NK-92 (cell line): ENCODE measurements around the gene LRRC25.

ENCODE experiments used
- DNase-seq: peaks from one replicate; lab custom pipeline; 2025; ENCODE audit not compliant: unreplicated experiment; lab: John Stamatoyannopoulos, UW

The LRRC25 gene

GRCh38 chr19:18348171-18348570 lies 49.3 kb downstream of the LRRC25 start:
- DNase-seq, result no peak

GRCh38 chr19:18346091-18346490 lies 51.3 kb downstream of the LRRC25 start:
- DNase-seq, result no peak

- no peak for DNase-seq
Observed at GRCh38 chr19:18345296-18345695, 52.1 kb downstream of the LRRC25 start.

- no peak for DNase-seq
Observed at GRCh38 chr19:18344582-18344950, 52.9 kb downstream of the LRRC25 start.

GRCh38 chr19:18342090-18342632 lies 55.3 kb downstream of the LRRC25 start:
- DNase-seq, result no peak
